Renal pelvis (tissue), 4 donors: Measurements from ENCODE around the gene GDF2. TPM values are rescaled to one million over a fixed set of nuclear protein-coding genes. Genes with fewer than 3 reads are reported as not detected.
A peak's percentile ranks its signal among the peaks of the same experiment; 100 is the strongest.

Experiments used
- DNase-seq: peaks from one replicate; pipeline ENCODE4 v3.0.0-alpha.2; 2013
- polyA plus RNA-seq, 3 donors: library from polyadenylated mRNA; unstranded; fragments of 120-200 nt; gene quantifications; one replicate each; pipeline ENCODE4 v1.2.1, GENCODE V29; 2013; ENCODE audit not compliant: insufficient read length in 3 of 3

Gene GDF2
- polyA plus RNA-seq, 3 donors = not detected

DNA sequence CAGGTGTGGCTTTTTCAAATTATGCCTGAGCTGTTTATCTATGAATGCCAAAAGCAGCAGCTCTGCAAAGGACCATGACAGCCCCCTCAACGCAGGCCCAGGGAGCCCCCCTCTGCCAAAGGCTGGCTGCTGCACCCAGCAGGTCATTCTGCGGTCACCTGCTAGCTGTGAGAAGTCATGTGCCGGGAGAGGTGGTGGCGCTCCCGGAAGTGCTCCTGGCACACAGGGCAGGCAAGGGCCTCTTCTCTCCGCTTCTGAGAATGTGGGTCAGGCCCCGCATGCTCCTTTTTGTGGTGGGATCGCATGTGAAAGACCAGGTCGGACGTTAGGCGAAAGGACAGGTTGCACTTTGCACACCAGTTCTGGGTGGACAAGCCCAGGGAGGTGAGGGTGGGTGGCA is 45.4 kb downstream of the GDF2 start:
- peak; percentile 14 for DNase-seq

DNA sequence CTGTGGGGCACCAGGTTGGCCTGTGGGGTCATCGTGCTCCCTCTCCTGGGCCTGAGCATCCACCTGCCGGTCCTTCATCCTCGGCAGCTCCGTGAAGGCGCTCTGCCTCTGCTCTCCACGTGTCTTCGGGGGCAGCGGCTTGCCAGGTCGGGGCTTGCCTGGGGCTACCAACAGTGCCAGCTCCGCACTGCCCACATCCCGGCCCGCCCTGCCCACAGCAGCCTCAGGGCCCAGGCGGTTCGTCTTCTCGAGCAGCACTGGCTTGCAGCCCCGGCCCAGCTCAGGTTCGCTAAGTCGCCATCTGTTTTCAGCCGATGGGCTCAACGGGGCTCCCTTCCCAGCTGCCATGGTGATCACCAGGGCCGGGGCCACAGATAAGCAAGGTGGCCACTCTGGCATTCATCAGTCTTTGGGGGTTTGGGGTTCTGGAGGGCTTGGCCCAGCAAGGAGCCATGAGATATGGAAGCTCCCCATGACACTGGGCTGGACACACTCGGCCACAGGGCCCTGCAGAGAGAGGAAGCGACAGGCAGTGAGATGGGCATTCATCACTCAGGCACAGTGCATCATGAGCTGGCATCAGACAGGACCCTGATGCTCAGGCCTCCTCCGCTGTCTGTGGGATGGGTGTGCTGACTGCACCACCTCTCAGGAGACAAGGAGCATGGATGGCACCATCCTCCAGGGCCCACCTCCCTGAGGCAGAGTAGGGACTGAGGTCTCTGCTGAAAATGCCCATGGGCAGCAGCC is 46.4 kb downstream of the GDF2 start:
- DNase-seq = no peak

DNA sequence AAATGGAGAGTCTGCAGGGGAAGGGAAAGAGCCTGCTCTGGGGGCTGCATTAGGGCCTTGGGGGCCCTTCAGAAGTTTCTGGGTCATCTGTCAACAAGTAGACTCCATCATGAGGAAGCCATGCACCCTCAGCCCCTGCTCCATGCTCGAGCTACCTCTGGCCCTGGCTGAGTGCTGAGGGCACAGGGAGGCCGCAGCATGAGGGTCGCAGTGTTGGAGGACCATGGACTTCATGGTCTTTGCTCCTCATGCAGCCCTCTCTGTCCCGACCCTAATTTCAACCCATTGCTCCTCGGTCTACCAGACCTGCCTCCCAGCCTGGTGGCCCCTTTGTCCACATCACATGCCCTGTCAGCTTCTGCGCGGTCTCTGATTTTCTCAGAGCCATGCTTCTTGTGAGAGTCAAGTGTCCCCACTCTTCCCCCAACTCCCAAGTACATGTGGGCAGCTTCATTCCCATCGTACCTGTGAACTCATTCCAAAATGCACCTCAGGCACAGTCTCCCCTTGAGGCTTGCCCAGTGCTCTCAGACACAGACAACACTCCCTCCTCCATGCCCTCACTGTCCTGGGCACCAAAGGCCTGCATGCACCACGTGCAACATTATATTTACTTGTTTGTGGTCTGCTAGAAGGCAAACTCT is 47.1 kb downstream of the GDF2 start:
- DNase-seq = no peak

DNA sequence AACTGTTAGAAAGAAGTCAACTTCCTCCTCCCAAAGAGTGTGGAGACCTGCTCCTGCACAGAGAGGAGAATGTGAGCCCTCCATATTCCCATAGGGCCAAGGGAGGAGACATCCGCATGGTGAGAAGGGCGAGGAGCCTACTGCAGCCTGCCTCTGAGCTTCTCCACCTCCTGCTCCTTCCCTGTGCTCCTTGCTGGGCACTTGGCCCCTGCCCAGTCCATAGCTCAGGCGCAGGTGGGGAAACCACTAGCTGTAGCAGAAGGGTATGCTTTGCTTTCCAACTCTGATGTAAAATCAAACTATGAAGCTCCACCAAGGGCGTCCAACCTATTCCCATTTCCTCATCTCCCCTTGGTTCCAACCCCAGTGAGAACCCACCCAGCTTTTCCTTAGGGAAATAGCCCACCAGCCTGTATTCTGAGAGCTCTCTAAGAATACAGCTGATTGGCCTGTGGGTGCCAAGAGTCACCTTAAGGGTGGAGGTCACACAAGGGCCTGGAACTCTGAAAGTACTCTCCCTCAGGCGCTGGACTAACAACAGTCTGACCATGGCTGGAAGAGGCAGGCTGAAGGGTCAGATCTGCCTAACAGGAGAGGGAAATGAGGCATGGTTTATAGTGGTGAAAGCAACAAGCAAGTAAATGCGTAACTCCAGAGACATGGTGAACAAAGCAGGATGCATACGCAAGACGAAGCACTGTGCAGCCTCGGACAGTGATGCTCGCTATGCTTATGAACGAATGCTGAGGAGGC is 47.9 kb downstream of the GDF2 start:
- DNase-seq = no peak

DNA sequence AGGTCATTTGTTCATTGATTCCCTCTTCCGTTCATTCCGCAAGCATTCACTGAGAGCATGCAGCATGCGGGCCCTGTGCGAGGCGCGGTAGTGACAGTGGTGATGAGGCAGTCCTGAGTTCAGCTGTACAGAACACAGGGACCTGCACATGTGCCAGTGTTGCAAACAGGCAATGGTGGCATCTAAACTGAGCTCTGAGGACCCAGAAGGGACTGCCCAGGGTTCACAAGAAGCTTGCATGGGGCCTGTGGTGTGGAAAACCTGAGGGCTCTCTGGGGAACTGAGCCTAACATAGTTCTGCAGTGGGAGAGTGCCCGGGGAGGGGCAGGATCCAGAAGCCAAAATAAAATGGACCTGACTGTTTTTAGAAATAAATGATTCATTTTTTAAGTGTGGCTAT is 48.6 kb downstream of the GDF2 start:
- no peak for DNase-seq

DNA sequence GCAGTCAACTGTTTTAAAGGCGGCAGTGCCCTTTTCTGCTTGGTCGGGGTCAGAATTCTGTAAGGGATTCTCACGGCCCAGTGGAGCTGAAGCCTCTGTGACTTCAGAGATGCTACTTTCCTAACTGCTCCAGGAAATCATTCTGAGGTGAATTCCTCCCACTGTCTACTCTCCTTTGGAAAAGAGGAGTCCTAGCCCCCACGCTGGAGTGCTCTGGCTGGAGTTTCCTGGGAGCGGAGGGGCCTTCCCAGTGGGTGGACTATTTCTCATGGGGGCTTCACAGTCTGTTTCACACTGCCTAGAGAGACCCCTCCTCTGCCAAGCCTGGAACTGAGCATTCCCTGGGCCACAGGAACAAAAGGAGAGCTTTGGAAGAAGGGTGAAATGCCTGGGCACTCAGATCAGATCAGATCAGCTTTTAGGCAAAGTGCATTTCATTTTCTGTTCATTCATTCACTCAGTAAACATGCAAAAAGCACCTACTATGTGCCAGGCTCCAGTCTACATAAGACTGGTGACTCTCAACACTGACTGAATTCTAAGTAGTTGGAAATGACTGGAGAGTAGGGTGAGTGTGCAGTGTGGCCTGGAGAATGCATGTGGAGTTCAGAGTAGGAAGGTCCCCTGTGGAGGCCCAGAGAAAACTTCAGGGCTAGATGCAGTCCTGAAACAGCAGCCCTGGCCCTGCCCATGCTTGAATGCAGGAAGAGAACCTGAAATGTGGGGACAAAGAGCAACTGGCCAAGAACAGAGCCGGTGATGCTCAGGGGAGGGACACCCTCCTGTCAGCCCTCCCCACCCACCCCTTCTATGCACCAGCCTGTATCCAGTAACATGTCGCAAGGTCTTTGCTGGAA is 49.6 kb downstream of the GDF2 start:
- DNase-seq = no peak

DNA sequence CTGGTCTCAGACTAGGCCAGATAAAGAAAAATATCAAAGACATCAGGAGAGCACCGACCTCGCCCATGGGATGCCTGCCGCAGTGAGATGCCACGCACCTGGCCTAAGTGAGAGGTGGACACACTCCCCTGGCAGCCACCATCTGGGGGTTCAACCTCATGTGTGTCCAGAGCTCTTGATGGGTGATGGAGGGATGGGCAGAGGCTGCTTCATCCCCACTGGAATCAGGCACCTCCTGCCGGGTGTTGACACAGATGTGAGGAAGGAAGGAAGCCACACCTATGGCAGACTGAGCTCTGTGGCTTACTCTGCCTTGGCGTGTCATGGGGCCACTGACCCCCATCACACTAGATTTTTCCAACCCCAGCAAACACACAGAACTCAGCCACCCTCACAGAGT is 50.5 kb downstream of the GDF2 start:
- no peak for DNase-seq

DNA sequence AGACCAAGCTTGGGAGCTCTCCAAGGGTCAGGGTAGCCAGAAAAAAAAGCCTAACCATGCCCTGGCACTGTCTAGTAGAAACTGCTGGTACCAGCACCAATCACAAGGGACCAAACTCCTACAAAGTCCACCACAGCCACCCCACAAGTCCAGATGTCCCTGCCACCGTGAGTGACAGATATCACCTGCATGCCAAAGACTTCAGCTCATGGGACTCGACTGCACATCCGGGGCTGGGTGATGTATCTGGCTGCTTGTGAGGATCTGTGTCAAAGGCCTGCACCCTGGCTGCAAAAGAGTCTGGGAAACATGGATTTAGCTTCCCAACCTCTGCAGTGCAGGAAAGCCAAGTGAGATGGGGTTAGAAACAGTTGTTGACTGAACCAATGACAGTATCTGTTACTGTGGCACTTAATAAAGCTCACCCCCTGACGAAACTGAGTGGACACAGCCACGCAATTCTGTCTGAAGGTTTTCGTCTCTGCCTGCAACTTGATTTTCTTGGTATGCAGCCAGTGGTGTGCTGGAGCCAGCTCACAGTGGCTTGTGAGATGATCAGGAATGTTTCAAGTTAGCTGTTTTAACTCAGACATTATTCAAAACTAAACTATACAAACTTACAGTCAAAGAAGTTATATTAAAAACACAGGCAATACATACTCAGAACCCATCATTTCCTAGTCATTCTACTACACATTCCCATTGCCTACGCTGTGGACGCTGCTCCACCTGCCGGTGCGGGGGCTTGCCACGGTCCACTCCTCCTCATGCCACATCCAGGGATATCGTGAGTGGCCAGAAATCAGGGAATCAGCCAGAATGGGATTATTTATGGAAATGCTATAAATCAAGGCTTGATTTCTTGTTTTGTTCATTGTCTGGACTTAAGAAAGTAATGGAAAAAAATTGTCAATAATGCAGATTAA is 52.6 kb downstream of the GDF2 start:
- no peak for DNase-seq

DNA sequence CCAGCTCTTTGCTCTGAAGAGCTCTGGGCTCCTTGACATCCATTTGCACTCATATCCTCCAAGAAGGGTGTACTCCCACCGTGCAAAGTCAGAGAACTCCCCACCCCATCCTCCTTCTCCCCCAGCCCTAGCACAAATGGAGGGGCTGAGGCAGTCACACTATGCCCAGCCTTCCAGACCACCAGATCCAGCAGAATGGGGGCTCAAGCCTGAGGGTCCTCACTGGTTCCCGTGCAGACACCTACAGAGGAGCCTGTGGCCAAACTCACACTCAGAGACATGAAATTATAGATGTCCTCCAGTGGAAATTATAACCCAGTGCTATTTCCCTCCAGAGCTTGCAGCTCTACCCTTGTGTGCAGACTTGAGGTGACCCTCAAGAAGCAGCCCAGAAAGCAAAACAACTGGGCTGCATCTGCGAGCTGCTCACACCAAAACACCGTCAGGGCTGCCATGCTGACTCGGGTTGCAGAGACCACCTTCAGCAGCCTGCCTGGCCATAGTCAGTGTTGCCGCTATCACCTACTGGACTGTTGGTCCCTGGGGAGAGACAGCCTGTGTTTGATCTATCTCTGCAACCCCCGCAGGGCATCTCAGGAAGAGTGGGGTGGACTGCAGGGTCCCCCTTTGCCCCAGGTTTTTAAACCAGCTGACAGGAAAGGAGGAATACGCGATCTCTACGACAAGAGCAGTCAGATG is 54.4 kb downstream of the GDF2 start:
- DNase-seq = no peak

Other genes starting within 250 kb of the GDF2 start
- 1 to 10 TPM; 1.4 to 2.3 (median 1.7) TPM for gene GDF10, start 22.3 kb upstream of the GDF2 start, polyA plus RNA-seq
- under 1 TPM; 0.09 to 0.23 (median 0.13) TPM for gene RBP3, start 25.9 kb downstream of the GDF2 start, polyA plus RNA-seq
- 1 to 10 TPM; 4.8 to 5.7 (median 5.4) TPM for gene ZNF488, start 61.8 kb downstream of the GDF2 start, polyA plus RNA-seq
- gene ANXA8, start 161.7 kb downstream of the GDF2 start, polyA plus RNA-seq = under 1 TPM; 0.10 to 0.32 (median 0.24) TPM
- gene FAM25G, start 169.2 kb downstream of the GDF2 start, polyA plus RNA-seq = not detected
- 10 to 100 TPM in 2 of 3 donors, 1 to 10 TPM in 1; 8.5 to 63.7 (median 43.6) TPM for gene AGAP9, start 201.2 kb downstream of the GDF2 start, polyA plus RNA-seq